ENCODE results near the gene CETP. TPM values are rescaled to one million over a fixed set of nuclear protein-coding genes. Genes with fewer than 3 reads are reported as not detected.
"Not testable (repeated sequence)": the region's sequence is repeated elsewhere in the genome, so short reads cannot be mapped to it uniquely, and the experiment has no call there.

CETP gene
- total RNA-seq, 4 donors from 2014 or later: 1.6 TPM; not detected in 3

GRCh38 chr16:57003439-57004386 is 42.0 kb downstream of the CETP start:
- H3K27ac ChIP-seq: no peak overlapping the region
- ATAC-seq: no peak
- no peak for TF ChIP-seq CTCF (IDR thresholded peaks at IDR 0.05)
- no peak for TF ChIP-seq POLR2AphosphoS5 (IDR thresholded peaks at IDR 0.05)
- no peak for TF ChIP-seq POLR2A (IDR thresholded peaks at IDR 0.05)
- TF ChIP-seq EP300 (IDR thresholded peaks at IDR 0.05): no peak
- H3K36me3 ChIP-seq: peaks cover 0 to 10% of the 10 kb centered on the region in 2 donors
- no peak overlapping the region for H3K4me3 ChIP-seq
- H3K27me3 ChIP-seq: no peaks in the 10 kb centered on the region
- peaks cover 0 to 19% (median 6%) of the 10 kb centered on the region in 3 donors for H3K4me1 ChIP-seq
- no peaks in the 10 kb centered on the region for H3K9me3 ChIP-seq
- WGBS, 2 donors (ENCODE audit: low coverage in 1 of 2): 80% methylated on average over 9 to 11 of the region's 22 CpGs

GRCh38 chr16:57004387-57005250 is 42.9 kb downstream of the CETP start:
- H3K27me3 ChIP-seq: no peaks in the 10 kb centered on the region
- TF ChIP-seq CTCF (IDR thresholded peaks at IDR 0.05) (no peak), POLR2AphosphoS5 (IDR thresholded peaks at IDR 0.05) (no peak), POLR2A (IDR thresholded peaks at IDR 0.05) (no peak), EP300 (IDR thresholded peaks at IDR 0.05) (no peak)
- H3K36me3 ChIP-seq: peaks cover 0 to 10% of the 10 kb centered on the region in 2 donors
- no peak overlapping the region for H3K27ac ChIP-seq
- ATAC-seq: no peak
- 62 to 76% methylated on average over 2 to 11 of the region's 15 CpGs for WGBS, 2 donors (ENCODE audit: low coverage in 1 of 2)
- H3K4me1 ChIP-seq: peaks cover 0 to 13% (median 6%) of the 10 kb centered on the region in 3 donors
- H3K4me3 ChIP-seq: no peak overlapping the region
- H3K9me3 ChIP-seq: no peaks in the 10 kb centered on the region

GRCh38 chr16:57005597-57005996 is 43.8 kb downstream of the CETP start:
- not testable (repeated sequence) for ATAC-seq, H3K36me3 ChIP-seq, H3K4me1 ChIP-seq, H3K27me3 ChIP-seq, H3K9me3 ChIP-seq, H3K27ac ChIP-seq, H3K4me3 ChIP-seq
- WGBS, 2 donors (ENCODE audit: low coverage in 1 of 2): 68% methylated on average over 2 of the region's 2 CpGs; no CpG with 5 or more reads in 1 of the 2 donors

- peaks cover 0 to 10% of the 10 kb centered on the region in 2 donors for H3K36me3 ChIP-seq
- no peak for ATAC-seq
- 79 to 84% methylated on average over 5 of the region's 5 CpGs for WGBS, 2 donors (ENCODE audit: low coverage in 1 of 2)
These were observed 45.3 kb downstream of the CETP start for GRCh38 chr16:57007050-57007449.

More at GRCh38 chr16:57007050-57007449, 45.3 kb downstream of the CETP start:
- TF ChIP-seq EP300 (IDR thresholded peaks at IDR 0.05): no peak
- TF ChIP-seq POLR2A (IDR thresholded peaks at IDR 0.05): no peak
- no peak for TF ChIP-seq CTCF (IDR thresholded peaks at IDR 0.05)
- TF ChIP-seq POLR2AphosphoS5 (IDR thresholded peaks at IDR 0.05): no peak
- Histone ChIP-seq H3K27me3 (no peaks in the 10 kb centered on the region), H3K4me3 (no peak overlapping the region), H3K4me1 (no peaks in the 10 kb centered on the region), H3K9me3 (no peaks in the 10 kb centered on the region), H3K27ac (no peak overlapping the region)
